T-helper 17 cell (primary cell): ENCODE results near the gene CPXM1. TPM values are rescaled to one million over a fixed set of nuclear protein-coding genes. Genes with fewer than 3 reads are reported as not detected.

Experiments
- ATAC-seq: fragments of 150-1000 bp; cut with Tn5 transposase; 2 replicates; pipeline ENCODE4 v1.10.0; 2021; ENCODE audit warnings: mild to moderate bottlenecking, moderate library complexity
- DNase-seq, 3 donors: peaks; one replicate each; pipeline versions ENCODE4 v3.0.0 to v3.0.0-alpha.2; 2020 to 2021
- H3K9me3 ChIP-seq: one replicate; pipeline ENCODE4 v1.7.0; 2013; ENCODE audit warnings: low read length, mild to moderate bottlenecking; ENCODE audit not compliant: control insufficient read depth, poor library complexity, severe bottlenecking
- H3K27ac Mint-ChIP-seq: one replicate; pipeline ENCODE4 v1.8.0; 2022; ENCODE audit warnings: mild to moderate bottlenecking, moderate library complexity, mixed read lengths
- H3K27me3 Mint-ChIP-seq: one replicate; pipeline ENCODE4 v1.8.0; 2022; ENCODE audit warnings: mixed read lengths
- H3K36me3 Mint-ChIP-seq: one replicate; pipeline ENCODE4 v1.8.0; 2022; ENCODE audit warnings: low read depth, mixed read lengths
- H3K4me1 Mint-ChIP-seq: one replicate; pipeline ENCODE4 v1.8.0; 2022; ENCODE audit warnings: mild to moderate bottlenecking, mixed read lengths
- H3K4me3 Mint-ChIP-seq: one replicate; pipeline ENCODE4 v1.8.0; 2022; ENCODE audit warnings: mild to moderate bottlenecking, moderate library complexity, mixed read lengths
- total RNA-seq, 4 donors: library from RNA in 2 of 4; stranded (reverse) in 2 of 4; gene quantifications; one replicate each; pipeline ENCODE4 v1.2.3 and lab custom pipeline; 2022 to 2026

The CPXM1 gene
- total RNA-seq (under 1 TPM; 0.12 to 0.23 TPM), total RNA-seq (lab: John Stamatoyannopoulos, UW) (0 reads per million in 2 donors)

- ATAC-seq (peak; percentile 36), DNase-seq (no peak)
- H3K9me3 ChIP-seq = no peaks in the 10 kb centered on the region
- peaks cover 29% of the 10 kb centered on the region for H3K4me1 Mint-ChIP-seq
- peaks cover 84% of the 10 kb centered on the region for H3K27me3 Mint-ChIP-seq
- peak within 1 kb of the TSS; percentile 88 for H3K27ac Mint-ChIP-seq
- peaks cover 13% of the 10 kb centered on the region for H3K36me3 Mint-ChIP-seq
- peak within 1 kb of the TSS; percentile 96 for H3K4me3 Mint-ChIP-seq
Measured at GRCh38 chr20:2800521-2801285, at the start of gene CPXM1. CPXM1 (minus strand) TSS chr20:2800627; CDS start chr20:2800572, 55 bp downstream.

GRCh38 chr20:2849529-2849928 lies 49.1 kb upstream of the CPXM1 start:
- H3K4me1 Mint-ChIP-seq = peaks cover 16% of the 10 kb centered on the region
- no peaks in the 10 kb centered on the region for H3K27me3 Mint-ChIP-seq
- H3K36me3 Mint-ChIP-seq = peaks cover under 1% of the 10 kb centered on the region

GRCh38 chr20:2847802-2848201 lies 47.4 kb upstream of the CPXM1 start:
- Mint-ChIP-seq H3K27ac (peak overlapping the region; percentile 84), H3K4me1 (peaks cover 24% of the 10 kb centered on the region), H3K36me3 (peaks cover 2% of the 10 kb centered on the region), H3K27me3 (no peaks in the 10 kb centered on the region), H3K4me3 (no peak overlapping the region)
- DNase-seq (no peak), ATAC-seq (no peak)
- H3K9me3 ChIP-seq = no peaks in the 10 kb centered on the region

More at GRCh38 chr20:2849529-2849928, 49.1 kb upstream of the CPXM1 start:
- ATAC-seq (no peak), DNase-seq (no peak)
- no peak overlapping the region for H3K27ac Mint-ChIP-seq
- no peaks in the 10 kb centered on the region for H3K9me3 ChIP-seq
- no peak overlapping the region for H3K4me3 Mint-ChIP-seq

- Mint-ChIP-seq H3K4me1 (peaks cover 20% of the 10 kb centered on the region), H3K4me3 (no peak overlapping the region), H3K27ac (no peak overlapping the region), H3K36me3 (peaks cover 2% of the 10 kb centered on the region), H3K27me3 (no peaks in the 10 kb centered on the region)
- DNase-seq = no peak
- ATAC-seq = no peak
- H3K9me3 ChIP-seq = no peaks in the 10 kb centered on the region
Measured at GRCh38 chr20:2846698-2847097, 46.3 kb upstream of the CPXM1 start.

GRCh38 chr20:2845607-2846006 lies 45.2 kb upstream of the CPXM1 start:
- H3K27me3 Mint-ChIP-seq = no peaks in the 10 kb centered on the region
- H3K4me3 Mint-ChIP-seq = no peak overlapping the region
- peak overlapping the region; percentile 86 for H3K27ac Mint-ChIP-seq
- peaks cover 2% of the 10 kb centered on the region for H3K36me3 Mint-ChIP-seq
- no peaks in the 10 kb centered on the region for H3K9me3 ChIP-seq
- no peak for DNase-seq
- peaks cover 24% of the 10 kb centered on the region for H3K4me1 Mint-ChIP-seq
- no peak for ATAC-seq

- no peaks in the 10 kb centered on the region for H3K27me3 Mint-ChIP-seq
- H3K4me3 Mint-ChIP-seq = peak overlapping the region; percentile 86
- H3K27ac Mint-ChIP-seq = peak overlapping the region; percentile 86
- no peaks in the 10 kb centered on the region for H3K9me3 ChIP-seq
- peaks cover 8% of the 10 kb centered on the region for H3K36me3 Mint-ChIP-seq
- peaks cover 35% of the 10 kb centered on the region for H3K4me1 Mint-ChIP-seq
- ATAC-seq = peak; percentile 27
- peak in 1 of 3 donors; percentile 27 for DNase-seq
Measured at GRCh38 chr20:2840967-2841531, 40.6 kb upstream of the CPXM1 start.

- Mint-ChIP-seq H3K36me3 (peaks cover 8% of the 10 kb centered on the region), H3K27me3 (no peaks in the 10 kb centered on the region), H3K4me3 (peak within 1 kb of the TSS; percentile 86), H3K27ac (peak within 1 kb of the TSS; percentile 86), H3K4me1 (peaks cover 35% of the 10 kb centered on the region)
- no peaks in the 10 kb centered on the region for H3K9me3 ChIP-seq
- DNase-seq (peak; percentile 80 to 82 (median 81)), ATAC-seq (peak; percentile 98)
Measured at GRCh38 chr20:2840138-2840966, 39.9 kb upstream of the CPXM1 start, which contains the start of the genes PCED1A and VPS16. PCED1A (minus strand) TSS chr20:2840655; CDS start chr20:2839912, 743 bp downstream. VPS16 (plus strand) TSS chr20:2840745; CDS start chr20:2840775, 30 bp downstream.

GRCh38 chr20:2839732-2840137 lies 39.3 kb upstream of the CPXM1 start:
- H3K9me3 ChIP-seq = no peaks in the 10 kb centered on the region
- Mint-ChIP-seq H3K4me3 (peak overlapping the region; percentile 86), H3K27me3 (no peaks in the 10 kb centered on the region), H3K4me1 (peaks cover 30% of the 10 kb centered on the region), H3K36me3 (peaks cover 8% of the 10 kb centered on the region), H3K27ac (peak overlapping the region; percentile 86)
- DNase-seq = no peak
- ATAC-seq = no peak

GRCh38 chr20:2838847-2839671 lies 38.6 kb upstream of the CPXM1 start:
- Mint-ChIP-seq H3K27ac (peak overlapping the region; percentile 86), H3K4me3 (peak overlapping the region; percentile 86), H3K4me1 (peaks cover 26% of the 10 kb centered on the region), H3K36me3 (peaks cover 5% of the 10 kb centered on the region), H3K27me3 (no peaks in the 10 kb centered on the region)
- ATAC-seq = no peak
- DNase-seq = no peak
- no peaks in the 10 kb centered on the region for H3K9me3 ChIP-seq

- no peaks in the 10 kb centered on the region for H3K9me3 ChIP-seq
- DNase-seq (no peak), ATAC-seq (no peak)
- Mint-ChIP-seq H3K4me3 (no peak overlapping the region), H3K27me3 (no peaks in the 10 kb centered on the region), H3K27ac (no peak overlapping the region), H3K4me1 (peaks cover 24% of the 10 kb centered on the region), H3K36me3 (peaks cover 5% of the 10 kb centered on the region)
Measured at GRCh38 chr20:2838170-2838797, 37.9 kb upstream of the CPXM1 start.

GRCh38 chr20:2837221-2837960 lies 37.0 kb upstream of the CPXM1 start:
- Mint-ChIP-seq H3K27me3 (no peaks in the 10 kb centered on the region), H3K4me1 (peaks cover 25% of the 10 kb centered on the region), H3K36me3 (peaks cover 5% of the 10 kb centered on the region), H3K4me3 (no peak overlapping the region), H3K27ac (peak overlapping the region; percentile 29)
- ATAC-seq (no peak), DNase-seq (no peak)
- no peaks in the 10 kb centered on the region for H3K9me3 ChIP-seq
